ENCODE measurements around the gene SLC9A8.

Gene SLC9A8

GRCh38 chr20:49812507-49813304 lies at the start of gene SLC9A8 (continued):
- TF ChIP-seq ZBTB49 (tag by site-specific recombination; IDR thresholded peaks at IDR 0.05; ENCODE audit: low read depth) (no peak), PRDM4 (tag by site-specific recombination; IDR thresholded peaks at IDR 0.05) (no peak; the same call in 1 of the 2 replicates), MZF1 (tag by site-specific recombination; IDR thresholded peaks at IDR 0.05; ENCODE audit: borderline replicate concordance) (no peak), ZNF701 (tag by site-specific recombination; IDR thresholded peaks at IDR 0.05) (no peak), ZBTB17 (tag by site-specific recombination; IDR thresholded peaks at IDR 0.05) (peak; percentile 5; the same call in 1 of the 2 replicates), ZNF658 (tag by site-specific recombination; IDR thresholded peaks at IDR 0.05) (no peak), ZNF571 (tag by site-specific recombination; IDR thresholded peaks at IDR 0.05) (no peak), ZSCAN18 (tag by site-specific recombination; IDR thresholded peaks at IDR 0.05) (no peak), ZNF76 (tag by site-specific recombination; IDR thresholded peaks at IDR 0.05; ENCODE audit: borderline replicate concordance, low read depth) (0 out of 2 replicates have a peak, but pooled peaks have one; percentile 62), ZNF776 (tag by site-specific recombination; IDR thresholded peaks at IDR 0.05; ENCODE audit: borderline replicate concordance) (no peak), REPIN1 (tag by site-specific recombination; IDR thresholded peaks at IDR 0.05; ENCODE audit: low read depth) (no peak), PBX3 (CRISPR knock-in tag; IDR thresholded peaks at IDR 0.05) (no peak)
- TF ChIP-seq, protein P1, sequence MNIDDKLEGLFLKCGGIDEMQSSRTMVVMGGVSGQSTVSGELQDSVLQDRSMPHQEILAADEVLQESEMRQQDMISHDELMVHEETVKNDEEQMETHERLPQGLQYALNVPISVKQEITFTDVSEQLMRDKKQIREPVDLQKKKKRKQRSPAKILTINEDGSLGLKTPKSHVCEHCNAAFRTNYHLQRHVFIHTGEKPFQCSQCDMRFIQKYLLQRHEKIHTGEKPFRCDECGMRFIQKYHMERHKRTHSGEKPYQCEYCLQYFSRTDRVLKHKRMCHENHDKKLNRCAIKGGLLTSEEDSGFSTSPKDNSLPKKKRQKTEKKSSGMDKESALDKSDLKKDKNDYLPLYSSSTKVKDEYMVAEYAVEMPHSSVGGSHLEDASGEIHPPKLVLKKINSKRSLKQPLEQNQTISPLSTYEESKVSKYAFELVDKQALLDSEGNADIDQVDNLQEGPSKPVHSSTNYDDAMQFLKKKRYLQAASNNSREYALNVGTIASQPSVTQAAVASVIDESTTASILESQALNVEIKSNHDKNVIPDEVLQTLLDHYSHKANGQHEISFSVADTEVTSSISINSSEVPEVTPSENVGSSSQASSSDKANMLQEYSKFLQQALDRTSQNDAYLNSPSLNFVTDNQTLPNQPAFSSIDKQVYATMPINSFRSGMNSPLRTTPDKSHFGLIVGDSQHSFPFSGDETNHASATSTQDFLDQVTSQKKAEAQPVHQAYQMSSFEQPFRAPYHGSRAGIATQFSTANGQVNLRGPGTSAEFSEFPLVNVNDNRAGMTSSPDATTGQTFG (tag by site-specific recombination; IDR thresholded peaks at IDR 0.05; ENCODE audit: borderline replicate concordance), result no peak
- TF ChIP-seq, protein P2, sequence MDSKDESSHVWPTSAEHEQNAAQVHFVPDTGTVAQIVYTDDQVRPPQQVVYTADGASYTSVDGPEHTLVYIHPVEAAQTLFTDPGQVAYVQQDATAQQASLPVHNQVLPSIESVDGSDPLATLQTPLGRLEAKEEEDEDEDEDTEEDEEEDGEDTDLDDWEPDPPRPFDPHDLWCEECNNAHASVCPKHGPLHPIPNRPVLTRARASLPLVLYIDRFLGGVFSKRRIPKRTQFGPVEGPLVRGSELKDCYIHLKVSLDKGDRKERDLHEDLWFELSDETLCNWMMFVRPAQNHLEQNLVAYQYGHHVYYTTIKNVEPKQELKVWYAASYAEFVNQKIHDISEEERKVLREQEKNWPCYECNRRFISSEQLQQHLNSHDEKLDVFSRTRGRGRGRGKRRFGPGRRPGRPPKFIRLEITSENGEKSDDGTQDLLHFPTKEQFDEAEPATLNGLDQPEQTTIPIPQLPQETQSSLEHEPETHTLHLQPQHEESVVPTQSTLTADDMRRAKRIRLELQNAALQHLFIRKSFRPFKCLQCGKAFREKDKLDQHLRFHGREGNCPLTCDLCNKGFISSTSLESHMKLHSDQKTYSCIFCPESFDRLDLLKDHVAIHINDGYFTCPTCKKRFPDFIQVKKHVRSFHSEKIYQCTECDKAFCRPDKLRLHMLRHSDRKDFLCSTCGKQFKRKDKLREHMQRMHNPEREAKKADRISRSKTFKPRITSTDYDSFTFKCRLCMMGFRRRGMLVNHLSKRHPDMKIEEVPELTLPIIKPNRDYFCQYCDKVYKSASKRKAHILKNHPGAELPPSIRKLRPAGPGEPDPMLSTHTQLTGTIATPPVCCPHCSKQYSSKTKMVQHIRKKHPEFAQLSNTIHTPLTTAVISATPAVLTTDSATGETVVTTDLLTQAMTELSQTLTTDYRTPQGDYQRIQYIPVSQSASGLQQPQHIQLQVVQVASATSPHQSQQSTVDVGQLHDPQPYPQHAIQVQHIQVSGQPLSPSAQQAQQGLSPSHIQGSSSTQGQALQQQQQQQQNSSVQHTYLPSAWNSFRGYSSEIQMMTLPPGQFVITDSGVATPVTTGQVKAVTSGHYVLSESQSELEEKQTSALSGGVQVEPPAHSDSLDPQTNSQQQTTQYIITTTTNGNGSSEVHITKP (tag by site-specific recombination; IDR thresholded peaks at IDR 0.05), result no peak
- TF ChIP-seq, protein P3, sequence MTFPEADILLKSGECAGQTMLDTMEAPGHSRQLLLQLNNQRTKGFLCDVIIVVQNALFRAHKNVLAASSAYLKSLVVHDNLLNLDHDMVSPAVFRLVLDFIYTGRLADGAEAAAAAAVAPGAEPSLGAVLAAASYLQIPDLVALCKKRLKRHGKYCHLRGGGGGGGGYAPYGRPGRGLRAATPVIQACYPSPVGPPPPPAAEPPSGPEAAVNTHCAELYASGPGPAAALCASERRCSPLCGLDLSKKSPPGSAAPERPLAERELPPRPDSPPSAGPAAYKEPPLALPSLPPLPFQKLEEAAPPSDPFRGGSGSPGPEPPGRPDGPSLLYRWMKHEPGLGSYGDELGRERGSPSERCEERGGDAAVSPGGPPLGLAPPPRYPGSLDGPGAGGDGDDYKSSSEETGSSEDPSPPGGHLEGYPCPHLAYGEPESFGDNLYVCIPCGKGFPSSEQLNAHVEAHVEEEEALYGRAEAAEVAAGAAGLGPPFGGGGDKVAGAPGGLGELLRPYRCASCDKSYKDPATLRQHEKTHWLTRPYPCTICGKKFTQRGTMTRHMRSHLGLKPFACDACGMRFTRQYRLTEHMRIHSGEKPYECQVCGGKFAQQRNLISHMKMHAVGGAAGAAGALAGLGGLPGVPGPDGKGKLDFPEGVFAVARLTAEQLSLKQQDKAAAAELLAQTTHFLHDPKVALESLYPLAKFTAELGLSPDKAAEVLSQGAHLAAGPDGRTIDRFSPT (tag by site-specific recombination; IDR thresholded peaks at IDR 0.05), result peak; percentile 85
- TF ChIP-seq, protein P4, sequence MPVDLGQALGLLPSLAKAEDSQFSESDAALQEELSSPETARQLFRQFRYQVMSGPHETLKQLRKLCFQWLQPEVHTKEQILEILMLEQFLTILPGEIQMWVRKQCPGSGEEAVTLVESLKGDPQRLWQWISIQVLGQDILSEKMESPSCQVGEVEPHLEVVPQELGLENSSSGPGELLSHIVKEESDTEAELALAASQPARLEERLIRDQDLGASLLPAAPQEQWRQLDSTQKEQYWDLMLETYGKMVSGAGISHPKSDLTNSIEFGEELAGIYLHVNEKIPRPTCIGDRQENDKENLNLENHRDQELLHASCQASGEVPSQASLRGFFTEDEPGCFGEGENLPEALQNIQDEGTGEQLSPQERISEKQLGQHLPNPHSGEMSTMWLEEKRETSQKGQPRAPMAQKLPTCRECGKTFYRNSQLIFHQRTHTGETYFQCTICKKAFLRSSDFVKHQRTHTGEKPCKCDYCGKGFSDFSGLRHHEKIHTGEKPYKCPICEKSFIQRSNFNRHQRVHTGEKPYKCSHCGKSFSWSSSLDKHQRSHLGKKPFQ (tag by site-specific recombination; IDR thresholded peaks at IDR 0.05), result no peak
- TF ChIP-seq, protein P5, sequence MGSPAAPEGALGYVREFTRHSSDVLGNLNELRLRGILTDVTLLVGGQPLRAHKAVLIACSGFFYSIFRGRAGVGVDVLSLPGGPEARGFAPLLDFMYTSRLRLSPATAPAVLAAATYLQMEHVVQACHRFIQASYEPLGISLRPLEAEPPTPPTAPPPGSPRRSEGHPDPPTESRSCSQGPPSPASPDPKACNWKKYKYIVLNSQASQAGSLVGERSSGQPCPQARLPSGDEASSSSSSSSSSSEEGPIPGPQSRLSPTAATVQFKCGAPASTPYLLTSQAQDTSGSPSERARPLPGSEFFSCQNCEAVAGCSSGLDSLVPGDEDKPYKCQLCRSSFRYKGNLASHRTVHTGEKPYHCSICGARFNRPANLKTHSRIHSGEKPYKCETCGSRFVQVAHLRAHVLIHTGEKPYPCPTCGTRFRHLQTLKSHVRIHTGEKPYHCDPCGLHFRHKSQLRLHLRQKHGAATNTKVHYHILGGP (tag by site-specific recombination; IDR thresholded peaks at IDR 0.05), result no peak

Data from HEK293 (cell line).